Measurements from ENCODE around the gene MTHFD1L.
"Not testable (repeated sequence)": the region's sequence is repeated elsewhere in the genome, so short reads cannot be mapped to it uniquely, and the experiment has no call there.

- TF ChIP-seq, protein P1, sequence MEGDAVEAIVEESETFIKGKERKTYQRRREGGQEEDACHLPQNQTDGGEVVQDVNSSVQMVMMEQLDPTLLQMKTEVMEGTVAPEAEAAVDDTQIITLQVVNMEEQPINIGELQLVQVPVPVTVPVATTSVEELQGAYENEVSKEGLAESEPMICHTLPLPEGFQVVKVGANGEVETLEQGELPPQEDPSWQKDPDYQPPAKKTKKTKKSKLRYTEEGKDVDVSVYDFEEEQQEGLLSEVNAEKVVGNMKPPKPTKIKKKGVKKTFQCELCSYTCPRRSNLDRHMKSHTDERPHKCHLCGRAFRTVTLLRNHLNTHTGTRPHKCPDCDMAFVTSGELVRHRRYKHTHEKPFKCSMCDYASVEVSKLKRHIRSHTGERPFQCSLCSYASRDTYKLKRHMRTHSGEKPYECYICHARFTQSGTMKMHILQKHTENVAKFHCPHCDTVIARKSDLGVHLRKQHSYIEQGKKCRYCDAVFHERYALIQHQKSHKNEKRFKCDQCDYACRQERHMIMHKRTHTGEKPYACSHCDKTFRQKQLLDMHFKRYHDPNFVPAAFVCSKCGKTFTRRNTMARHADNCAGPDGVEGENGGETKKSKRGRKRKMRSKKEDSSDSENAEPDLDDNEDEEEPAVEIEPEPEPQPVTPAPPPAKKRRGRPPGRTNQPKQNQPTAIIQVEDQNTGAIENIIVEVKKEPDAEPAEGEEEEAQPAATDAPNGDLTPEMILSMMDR (IDR thresholded peaks at IDR 0.05), result not testable (repeated sequence)
- TF ChIP-seq POLR2A (IDR thresholded peaks at IDR 0.05), result not testable (repeated sequence)
Observed at GRCh38 chr6:150854392-150854791, 11.1 kb upstream of the MTHFD1L start.
